Skeletal muscle tissue (tissue), 4 donors: Measurements from ENCODE around the gene POLD4. TPM values are rescaled to one million over a fixed set of nuclear protein-coding genes. Genes with fewer than 3 reads are reported as not detected.

Experiments used
- H3K27ac ChIP-seq: one replicate; pipeline ENCODE4 v1.7.0; 2013; ENCODE audit warnings: mild to moderate bottlenecking, low read depth, low read length, inconsistent platforms
- H3K27me3 ChIP-seq, 3 donors: one replicate each; pipeline ENCODE4 v1.7.0; 2013; ENCODE audit warnings: low read length in 3 of 3; ENCODE audit not compliant: control insufficient read depth in 3 of 3, insufficient read depth in 3 of 3
- H3K36me3 ChIP-seq, 3 donors: one replicate each; pipeline ENCODE4 v1.7.0; 2013; ENCODE audit warnings: low read length in 3 of 3; ENCODE audit not compliant: control insufficient read depth in 3 of 3, insufficient read depth in 3 of 3
- H3K4me1 ChIP-seq, 3 donors: one replicate each; pipeline ENCODE4 v1.7.0; 2013; ENCODE audit warnings: low read length in 3 of 3, mild to moderate bottlenecking in 3 of 3; ENCODE audit not compliant: control insufficient read depth in 3 of 3, insufficient read depth in 3 of 3
- H3K4me3 ChIP-seq, 3 donors: one replicate each; pipeline ENCODE4 v1.7.0; 2013; ENCODE audit warnings: low read length in 3 of 3
- H3K9ac ChIP-seq, 3 donors: one replicate each; pipeline ENCODE4 v1.7.0; 2013; ENCODE audit warnings: low read length in 3 of 3, mild to moderate bottlenecking in 3 of 3, moderate library complexity in 2 of 3, low read depth in 1 of 3
- H3K9me3 ChIP-seq, 3 donors: one replicate each; pipeline ENCODE4 v1.7.0; 2013; ENCODE audit warnings: low read length in 3 of 3; ENCODE audit not compliant: control insufficient read depth in 3 of 3
- total RNA-seq: library from RNA; depleted of rRNA; stranded (reverse); fragments of >200 nt; gene quantifications from one replicate; pipeline ENCODE4 v1.2.3, GENCODE V29; 2014
- donor health status: Osteomylitis.

Gene POLD4
- total RNA-seq, 1 donor from 2014 or later = 14.6 TPM

GRCh38 chr11:67371911-67372320 is 18.6 kb upstream of the POLD4 start:
- H3K4me1 ChIP-seq = peaks cover 16 to 31% (median 29%) of the 10 kb centered on the region in 3 donors
- peak overlapping the region in 1 of 3 donors; percentile 45 for H3K9ac ChIP-seq
- H3K27ac ChIP-seq = peak overlapping the region; percentile 19
- H3K36me3 ChIP-seq = no peaks in the 10 kb centered on the region
- H3K27me3 ChIP-seq = peaks cover 21 to 57% (median 56%) of the 10 kb centered on the region in 3 donors
- H3K4me3 ChIP-seq = peak overlapping the region in 2 of 3 donors; percentile 23 to 35
- H3K9me3 ChIP-seq = no peaks in the 10 kb centered on the region

DNA sequence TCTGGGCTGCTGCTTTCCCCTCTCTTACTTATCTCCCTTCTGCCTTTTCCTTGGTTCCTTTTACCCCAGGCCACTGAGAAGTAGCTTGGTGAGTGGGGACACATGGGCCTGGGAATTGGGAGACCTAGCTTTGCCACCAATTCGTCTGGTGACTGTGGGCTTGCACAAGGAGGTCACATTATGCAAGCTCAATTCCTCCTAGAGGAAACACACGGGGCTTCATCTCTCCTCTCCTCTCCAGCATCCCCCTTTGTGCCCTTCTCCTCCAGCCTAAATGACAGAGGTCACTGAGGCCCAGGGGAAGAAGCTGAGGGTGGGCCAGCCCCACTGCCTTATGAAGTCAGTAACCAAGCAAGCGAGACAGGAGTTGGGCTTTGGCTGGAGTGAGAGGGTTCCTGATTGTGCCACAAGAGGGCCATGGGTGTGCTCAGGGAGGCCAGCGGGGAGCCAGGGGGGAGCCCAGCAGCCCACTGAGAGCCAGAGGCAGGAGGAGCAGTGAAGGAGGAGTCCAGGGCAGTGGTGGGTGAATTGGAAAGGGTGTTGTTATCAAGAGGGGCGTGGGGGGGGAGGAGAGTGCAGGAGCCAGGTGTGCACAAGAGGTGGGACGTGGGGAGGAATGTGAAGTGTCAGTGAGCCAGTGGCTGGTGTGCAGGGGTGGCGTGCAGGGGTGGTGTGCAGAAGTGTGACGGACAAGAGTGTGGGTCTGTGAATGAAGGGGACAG is 18.0 kb upstream of the POLD4 start:
- Histone ChIP-seq H3K36me3 (no peaks in the 10 kb centered on the region), H3K4me1 (peaks cover 18 to 35% (median 33%) of the 10 kb centered on the region in 3 donors), H3K9me3 (no peaks in the 10 kb centered on the region), H3K27ac (peak overlapping the region; percentile 19), H3K27me3 (peaks cover 22 to 56% (median 51%) of the 10 kb centered on the region in 3 donors), H3K4me3 (no peak overlapping the region), H3K9ac (no peak overlapping the region)

- Histone ChIP-seq H3K36me3 (no peaks in the 10 kb centered on the region), H3K4me3 (no peak overlapping the region), H3K27ac (no peak overlapping the region), H3K27me3 (peaks cover 22 to 54% (median 48%) of the 10 kb centered on the region in 3 donors), H3K4me1 (peaks cover 23 to 42% (median 33%) of the 10 kb centered on the region in 3 donors), H3K9me3 (no peaks in the 10 kb centered on the region), H3K9ac (no peak overlapping the region)
These were observed 17.2 kb upstream of the POLD4 start for GRCh38 chr11:67370351-67371076.

DNA sequence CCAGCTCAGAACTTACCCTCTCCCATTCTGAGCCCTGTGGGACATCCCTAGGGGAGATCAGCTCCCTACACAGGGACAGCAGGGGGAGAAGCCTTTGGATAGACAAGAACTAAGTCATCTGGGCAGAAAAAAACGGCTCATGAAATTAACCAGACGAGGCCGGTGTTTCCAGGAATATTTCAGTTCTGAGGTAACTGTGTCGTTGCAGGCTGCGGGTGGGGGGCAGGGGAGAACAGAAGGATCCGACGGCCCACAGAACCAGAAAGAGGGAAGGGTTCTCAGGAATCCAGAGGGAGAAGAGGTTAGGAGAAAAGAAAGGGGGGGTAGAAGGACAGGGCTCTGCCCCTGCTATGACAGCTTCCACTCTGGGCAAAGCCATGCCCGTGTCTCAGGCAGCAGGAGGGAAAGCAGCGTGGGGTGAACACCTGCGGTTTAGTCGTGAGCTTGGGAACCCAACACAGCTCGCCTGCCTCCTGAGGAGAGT is 16.5 kb upstream of the POLD4 start:
- H3K9ac ChIP-seq = no peak overlapping the region
- no peaks in the 10 kb centered on the region for H3K9me3 ChIP-seq
- no peak overlapping the region for H3K27ac ChIP-seq

DNA sequence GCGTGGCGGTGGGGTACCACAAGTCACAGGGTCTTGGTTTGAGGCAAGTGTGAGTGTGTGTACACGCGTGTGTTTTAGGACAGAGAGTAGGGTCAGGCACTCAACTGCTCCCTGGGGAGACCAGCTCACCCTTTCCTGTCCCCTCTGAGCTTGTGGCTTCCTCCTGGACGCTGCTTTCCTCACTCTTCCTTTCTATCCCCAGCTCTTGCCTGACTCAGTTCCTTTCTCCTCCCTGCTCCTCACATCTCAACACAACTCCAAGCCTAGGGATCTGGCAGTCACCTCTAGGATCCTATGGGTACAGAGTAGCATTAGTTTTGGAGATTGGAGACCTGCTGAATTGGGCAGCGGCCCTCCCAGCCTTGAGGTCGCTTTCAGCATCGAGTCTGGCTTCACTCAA is 15.9 kb upstream of the POLD4 start:
- no peaks in the 10 kb centered on the region for H3K9me3 ChIP-seq
- peaks cover 15 to 47% (median 42%) of the 10 kb centered on the region in 3 donors for H3K27me3 ChIP-seq
- peaks cover 0 to 6% (median 5%) of the 10 kb centered on the region in 3 donors for H3K36me3 ChIP-seq
- no peak overlapping the region for H3K4me3 ChIP-seq
- peaks cover 16 to 36% (median 27%) of the 10 kb centered on the region in 3 donors for H3K4me1 ChIP-seq
- H3K27ac ChIP-seq = no peak overlapping the region
- no peak overlapping the region for H3K9ac ChIP-seq

More for the DNA sequence above, 16.5 kb upstream of the POLD4 start:
- Histone ChIP-seq H3K4me1 (peaks cover 22 to 41% (median 33%) of the 10 kb centered on the region in 3 donors), H3K27me3 (peaks cover 21 to 53% (median 47%) of the 10 kb centered on the region in 3 donors), H3K36me3 (peaks cover 0 to 2% (median 1%) of the 10 kb centered on the region in 3 donors), H3K4me3 (no peak overlapping the region)

GRCh38 chr11:67368621-67369020 is 15.3 kb upstream of the POLD4 start:
- no peak overlapping the region for H3K9ac ChIP-seq
- H3K4me3 ChIP-seq = no peak overlapping the region
- peaks cover 13 to 30% (median 23%) of the 10 kb centered on the region in 3 donors for H3K4me1 ChIP-seq
- peaks cover 11 to 43% (median 37%) of the 10 kb centered on the region in 3 donors for H3K27me3 ChIP-seq
- no peak overlapping the region for H3K27ac ChIP-seq
- peaks cover 0 to 6% (median 5%) of the 10 kb centered on the region in 3 donors for H3K36me3 ChIP-seq
- no peaks in the 10 kb centered on the region for H3K9me3 ChIP-seq

- H3K4me1 ChIP-seq = peaks cover 13 to 30% (median 23%) of the 10 kb centered on the region in 3 donors
- no peak overlapping the region for H3K4me3 ChIP-seq
- peaks cover 0 to 6% (median 5%) of the 10 kb centered on the region in 3 donors for H3K36me3 ChIP-seq
- no peaks in the 10 kb centered on the region for H3K9me3 ChIP-seq
- peaks cover 11 to 43% (median 37%) of the 10 kb centered on the region in 3 donors for H3K27me3 ChIP-seq
- no peak overlapping the region for H3K27ac ChIP-seq
- no peak overlapping the region for H3K9ac ChIP-seq
These were observed 14.4 kb upstream of the POLD4 start for GRCh38 chr11:67367761-67368227.

GRCh38 chr11:67366961-67367760 is 13.8 kb upstream of the POLD4 start:
- Histone ChIP-seq H3K4me1 (peaks cover 12 to 30% (median 23%) of the 10 kb centered on the region in 3 donors), H3K9ac (peak overlapping the region in 1 of 3 donors; percentile 8), H3K27ac (no peak overlapping the region), H3K9me3 (no peaks in the 10 kb centered on the region), H3K27me3 (peaks cover 11 to 43% (median 37%) of the 10 kb centered on the region in 3 donors), H3K4me3 (no peak overlapping the region), H3K36me3 (peaks cover 0 to 6% (median 5%) of the 10 kb centered on the region in 3 donors)

DNA sequence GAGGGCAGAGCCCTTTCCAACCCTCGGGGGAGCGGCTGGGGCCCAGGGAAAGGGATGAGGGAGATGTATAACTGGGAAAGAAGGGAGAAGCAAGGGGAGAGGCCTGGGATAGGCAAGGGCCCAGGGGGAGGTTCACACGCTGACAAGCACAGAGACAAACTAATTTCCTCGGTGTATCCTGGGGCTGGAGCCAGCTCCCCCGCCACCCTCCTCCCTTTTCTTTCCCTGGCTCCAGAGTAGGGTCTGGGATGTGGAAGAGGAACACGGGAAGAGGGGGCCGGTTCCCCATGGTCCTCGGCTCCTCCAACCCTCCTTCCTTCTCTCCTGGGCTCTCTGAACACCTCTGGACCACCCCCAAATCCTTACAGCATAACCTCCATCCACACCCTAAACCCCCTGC is 13.2 kb upstream of the POLD4 start:
- Histone ChIP-seq H3K27me3 (peaks cover 11 to 43% (median 34%) of the 10 kb centered on the region in 3 donors), H3K9me3 (no peaks in the 10 kb centered on the region), H3K27ac (no peak overlapping the region), H3K4me3 (no peak overlapping the region), H3K4me1 (peaks cover 7 to 24% (median 17%) of the 10 kb centered on the region in 3 donors), H3K9ac (peak overlapping the region in 1 of 3 donors; percentile 8), H3K36me3 (peaks cover 0 to 6% (median 5%) of the 10 kb centered on the region in 3 donors)
